IPS-18c (cell line): Measurements from ENCODE around the gene SLC38A8.

Source experiments
- H3K4me3 ChIP-seq: 2 replicates; pipeline ENCODE4 v1.7.0; 2013; ENCODE audit warnings: low read depth, mild to moderate bottlenecking, low read length, moderate library complexity; ENCODE audit not compliant: insufficient read depth
- H3K9me3 ChIP-seq: one replicate; pipeline ENCODE4 v1.6.1; 2013; ENCODE audit warnings: mild to moderate bottlenecking, low read length, moderate library complexity; ENCODE audit not compliant: control insufficient read depth, insufficient read depth

SLC38A8 gene

DNA sequence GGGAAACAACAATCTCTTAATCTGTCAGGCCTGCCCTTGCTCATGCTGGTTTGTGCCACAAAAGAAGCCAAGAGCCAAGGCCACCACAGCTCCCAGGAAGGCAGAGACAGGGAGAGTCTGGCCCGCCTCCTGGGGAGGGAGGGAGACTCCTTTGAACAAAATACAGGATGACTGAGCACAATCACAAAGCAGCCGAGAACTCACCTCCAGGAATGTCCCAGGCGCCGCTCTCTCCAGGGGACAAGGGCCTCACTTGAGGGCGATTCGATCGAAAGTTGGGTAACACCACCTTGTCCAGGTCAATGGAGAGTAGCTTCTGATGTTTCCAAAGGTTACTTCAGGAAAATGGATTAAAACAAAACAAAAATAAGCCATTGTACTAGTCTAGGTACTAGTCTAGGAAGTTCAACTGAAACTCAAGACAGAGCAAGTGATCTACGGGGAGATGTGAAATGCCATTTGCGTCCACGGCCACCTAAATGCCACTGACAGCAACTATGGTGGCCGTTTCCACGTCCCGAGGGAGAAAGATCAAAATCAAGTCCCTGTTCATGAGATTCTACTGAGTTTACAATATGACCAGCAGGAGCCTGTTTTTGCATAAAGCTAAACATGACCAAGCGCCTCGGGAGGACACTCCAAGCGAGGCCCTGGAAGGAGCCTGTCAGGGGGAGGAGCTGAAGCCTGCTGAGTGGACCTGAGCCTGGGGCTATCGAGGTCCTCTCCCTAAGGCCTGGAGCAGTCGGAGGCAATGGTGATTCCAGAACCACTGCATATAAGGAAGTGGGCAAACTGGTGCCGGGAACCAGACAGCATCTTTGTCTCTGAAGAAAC, 13.4 kb upstream of the SLC38A8 start:
- no peaks in the 10 kb centered on the region for H3K9me3 ChIP-seq
- H3K4me3 ChIP-seq: no peak overlapping the region

DNA sequence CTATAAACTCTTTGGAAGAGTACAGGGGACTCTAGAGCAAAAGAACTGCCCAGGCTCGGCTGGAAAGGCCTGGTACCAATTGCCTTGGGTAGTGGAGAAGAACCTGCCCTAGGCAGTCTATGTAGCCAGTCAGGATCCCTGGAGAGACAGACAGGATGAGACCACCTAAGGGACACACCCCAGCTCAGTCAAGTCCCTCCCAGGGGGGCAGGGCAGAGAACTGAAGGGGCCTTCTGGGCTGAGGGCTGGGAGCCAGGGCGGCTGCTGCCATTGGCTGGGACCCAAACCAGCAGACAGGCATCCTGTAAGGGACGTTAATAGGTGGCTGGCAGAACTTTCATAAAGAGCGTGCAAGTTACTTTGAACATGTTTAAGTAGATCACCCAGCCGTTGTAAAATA, 12.8 kb upstream of the SLC38A8 start:
- Histone ChIP-seq H3K4me3 (no peak overlapping the region), H3K9me3 (no peaks in the 10 kb centered on the region)

DNA sequence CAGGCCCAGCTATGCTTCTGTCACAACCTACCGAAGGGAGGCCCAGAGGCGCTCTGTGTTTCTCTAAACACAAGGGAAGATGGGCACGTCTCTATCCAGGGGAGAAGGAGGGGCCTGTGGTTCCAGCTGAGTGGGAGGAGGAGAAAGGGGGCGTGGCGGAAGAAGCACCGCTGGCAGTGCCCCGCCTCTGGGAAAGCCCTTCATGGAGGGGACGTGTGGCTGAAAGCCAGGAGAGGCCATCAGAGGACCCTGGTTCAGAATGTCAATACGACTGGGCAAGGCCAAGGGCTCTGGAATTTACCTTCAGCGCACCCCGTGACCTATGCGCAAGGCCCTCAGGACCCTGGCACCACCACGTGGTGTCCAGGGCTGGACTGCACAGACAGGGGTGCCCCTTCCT, 12.3 kb upstream of the SLC38A8 start:
- no peaks in the 10 kb centered on the region for H3K9me3 ChIP-seq
- H3K4me3 ChIP-seq: no peak overlapping the region

DNA sequence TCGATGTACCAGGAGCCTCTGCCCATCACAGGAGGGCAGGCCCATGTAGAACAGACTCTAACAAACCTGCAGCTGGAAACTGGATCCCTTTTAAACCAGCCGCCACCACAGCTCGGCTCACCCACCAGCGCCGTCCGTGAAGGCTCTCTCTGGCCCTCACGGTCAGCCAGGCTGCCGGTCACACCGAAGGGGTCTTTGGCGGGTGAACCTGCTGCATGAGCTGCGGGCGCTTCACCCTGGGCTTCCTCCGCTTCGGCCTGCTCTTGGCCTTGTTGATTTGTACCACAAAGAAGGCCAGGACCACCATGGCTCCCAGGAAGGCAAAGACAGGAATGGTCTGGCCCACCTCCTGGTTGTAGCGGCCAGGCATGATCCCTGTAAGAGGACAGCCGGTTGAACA, 11.7 kb upstream of the SLC38A8 start:
- Histone ChIP-seq H3K4me3 (no peak overlapping the region), H3K9me3 (no peaks in the 10 kb centered on the region)

DNA sequence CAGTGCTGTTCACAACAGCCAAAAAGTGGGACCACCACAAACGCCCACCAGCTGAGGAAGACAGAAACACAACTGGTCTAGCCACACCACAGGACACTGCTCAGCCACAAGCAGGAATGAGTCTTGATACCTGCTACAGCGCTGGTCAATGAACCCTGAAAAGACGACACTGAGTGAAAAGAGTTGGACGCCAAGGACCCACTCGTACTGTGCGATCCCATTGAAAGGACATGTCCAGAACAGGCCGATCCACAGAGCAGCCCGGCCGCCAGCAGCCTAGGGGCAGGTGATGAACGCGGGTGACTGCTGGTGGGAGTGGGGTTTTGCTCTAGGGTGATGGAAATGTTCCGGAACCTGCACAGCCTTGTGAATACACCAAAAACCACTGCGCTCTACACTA, 10.6 kb upstream of the SLC38A8 start:
- no peak overlapping the region for H3K4me3 ChIP-seq

DNA sequence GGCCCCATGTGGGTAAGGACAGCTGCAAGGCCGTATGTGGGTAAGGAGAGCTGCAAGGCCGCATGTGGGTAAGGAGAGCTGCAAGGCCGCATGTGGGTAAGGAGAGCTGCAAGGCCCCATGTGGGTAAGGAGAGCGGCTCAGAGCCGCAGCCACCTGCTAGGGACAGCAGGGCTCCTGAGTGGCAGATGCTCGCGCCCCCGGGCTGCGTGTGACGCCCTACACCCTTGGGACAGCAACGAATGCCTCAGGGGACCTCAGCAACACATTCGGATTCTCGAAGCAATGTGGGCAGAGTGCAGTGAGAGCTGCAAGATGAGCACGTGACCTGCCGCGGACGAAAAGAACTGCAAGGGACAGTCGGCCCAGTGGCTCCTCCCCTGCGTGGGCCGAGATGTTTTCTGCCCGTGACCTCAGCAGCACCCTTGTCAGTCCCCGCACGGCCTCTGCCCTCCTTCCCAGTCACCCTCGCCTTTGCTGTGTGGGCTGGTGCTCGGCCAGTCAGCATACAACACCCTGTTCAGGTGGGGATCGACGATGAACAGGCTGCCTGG, 9.6 kb upstream of the SLC38A8 start:
- no peak overlapping the region for H3K4me3 ChIP-seq

More for the DNA sequence above, 10.6 kb upstream of the SLC38A8 start:
- H3K9me3 ChIP-seq: no peaks in the 10 kb centered on the region

DNA sequence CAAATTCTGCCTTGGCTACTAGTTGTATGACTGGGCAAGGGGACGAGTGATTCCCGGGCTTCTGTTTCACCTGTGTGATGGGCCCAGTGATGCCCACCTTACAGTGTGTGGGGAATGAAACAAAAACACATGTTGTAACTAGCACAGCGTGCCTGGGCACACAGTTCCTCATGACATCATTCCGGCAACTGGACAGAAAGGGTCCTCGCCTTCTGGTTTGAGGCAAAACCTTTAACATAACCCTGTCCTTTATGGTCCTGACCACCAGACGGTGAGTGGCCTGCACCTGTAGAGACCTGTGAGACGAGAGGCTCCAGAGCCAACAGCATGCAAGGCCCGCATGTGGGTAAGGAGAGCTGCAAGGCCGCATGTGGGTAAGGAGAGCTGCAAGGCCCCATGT, 7.7 kb upstream of the SLC38A8 start:
- Histone ChIP-seq H3K9me3 (no peaks in the 10 kb centered on the region), H3K4me3 (no peak overlapping the region)

More for the DNA sequence above, 9.6 kb upstream of the SLC38A8 start:
- H3K9me3 ChIP-seq: no peaks in the 10 kb centered on the region

DNA sequence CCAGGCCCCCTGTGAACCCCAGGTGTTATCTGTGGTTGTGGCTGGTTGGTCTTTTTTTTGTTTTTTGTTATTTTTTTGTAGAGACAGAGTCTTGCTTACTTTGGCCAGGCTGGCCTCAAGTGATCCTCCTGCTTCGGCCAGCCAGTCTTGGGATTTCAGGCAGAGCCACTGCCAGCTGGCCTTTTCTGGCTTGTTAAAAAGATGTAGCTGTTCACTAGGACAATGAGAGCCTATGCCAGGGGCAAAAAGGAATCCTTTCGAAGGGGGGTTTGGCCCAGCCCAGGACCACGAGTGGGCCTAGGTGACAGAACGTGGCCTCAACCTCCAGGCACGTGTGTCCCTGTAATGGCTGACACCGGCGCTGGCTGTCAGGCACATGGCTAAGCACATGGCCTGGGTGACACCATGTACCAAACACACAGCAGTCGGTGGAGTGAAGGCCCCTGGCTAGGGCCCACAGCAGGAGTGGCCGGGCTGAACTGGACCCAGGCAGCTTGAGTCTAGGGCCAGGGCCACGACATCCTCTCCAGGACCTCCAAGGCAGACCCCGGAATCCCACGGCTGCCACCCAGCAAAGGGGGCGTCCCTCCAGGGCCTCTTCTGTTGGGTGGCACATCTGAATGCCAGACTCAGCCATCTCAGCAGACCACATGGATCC, 6.9 kb upstream of the SLC38A8 start:
- no peaks in the 10 kb centered on the region for H3K9me3 ChIP-seq
- no peak overlapping the region for H3K4me3 ChIP-seq

DNA sequence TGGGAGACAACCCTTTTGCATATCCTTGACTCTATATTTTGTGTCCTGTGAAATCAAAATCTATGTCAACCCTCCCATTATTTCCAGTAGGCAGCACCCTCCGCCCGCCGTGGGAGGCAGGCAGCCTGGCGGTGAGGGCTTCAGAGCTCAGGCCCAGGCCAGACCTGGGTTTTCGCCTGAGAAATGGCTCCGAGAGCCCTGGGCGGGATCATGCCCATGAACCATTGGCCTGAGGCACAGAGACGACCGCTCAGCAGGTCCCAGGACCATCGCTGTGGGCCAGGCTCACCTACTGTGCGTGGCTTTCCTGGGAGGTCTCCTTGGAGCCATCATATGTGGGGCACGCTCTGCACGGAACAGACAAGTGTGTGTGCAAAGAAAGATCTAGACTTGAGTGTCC, 6.3 kb upstream of the SLC38A8 start:
- Histone ChIP-seq H3K4me3 (no peak overlapping the region), H3K9me3 (no peaks in the 10 kb centered on the region)

DNA sequence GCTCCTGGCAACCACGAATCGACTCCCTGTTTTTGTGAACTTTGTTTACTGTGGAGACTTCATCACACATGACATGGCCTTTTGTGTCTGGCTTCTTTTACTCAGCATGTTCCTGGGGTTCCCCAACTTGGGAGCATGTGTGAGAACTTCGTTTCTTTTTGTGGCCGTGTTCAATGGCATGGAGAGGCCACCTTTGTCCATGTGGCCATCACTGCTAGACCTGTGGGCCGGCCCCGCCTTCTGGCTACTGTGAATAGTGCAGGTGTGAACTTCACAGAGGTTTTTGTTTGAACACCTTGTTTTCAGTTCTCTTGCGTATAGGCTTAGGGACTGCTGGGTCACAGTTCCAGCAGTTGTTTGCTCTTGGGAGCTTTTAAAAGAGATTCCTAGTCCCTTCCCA, 5.7 kb upstream of the SLC38A8 start:
- Histone ChIP-seq H3K9me3 (no peaks in the 10 kb centered on the region), H3K4me3 (no peak overlapping the region)

DNA sequence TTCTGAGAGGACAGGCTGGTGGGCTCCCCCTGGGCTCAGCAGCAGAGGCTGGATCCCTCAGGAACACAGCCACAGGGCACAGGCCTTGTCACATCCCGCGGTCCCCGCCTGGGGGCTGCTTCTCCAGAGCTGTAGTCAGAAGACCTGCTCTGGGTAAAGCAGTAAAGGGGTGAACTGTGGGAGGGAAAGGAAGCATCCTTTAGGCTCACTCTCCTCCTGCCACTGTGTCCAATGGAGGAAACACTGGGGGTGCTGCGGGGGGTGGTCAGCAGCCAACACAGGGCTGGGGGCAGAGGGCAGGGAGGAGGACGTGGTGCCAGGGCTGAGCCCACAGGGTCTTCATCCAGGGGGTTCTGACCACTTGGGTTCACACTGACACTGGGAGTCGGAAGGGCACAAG, 5.0 kb upstream of the SLC38A8 start:
- no peak overlapping the region for H3K4me3 ChIP-seq
- no peaks in the 10 kb centered on the region for H3K9me3 ChIP-seq

DNA sequence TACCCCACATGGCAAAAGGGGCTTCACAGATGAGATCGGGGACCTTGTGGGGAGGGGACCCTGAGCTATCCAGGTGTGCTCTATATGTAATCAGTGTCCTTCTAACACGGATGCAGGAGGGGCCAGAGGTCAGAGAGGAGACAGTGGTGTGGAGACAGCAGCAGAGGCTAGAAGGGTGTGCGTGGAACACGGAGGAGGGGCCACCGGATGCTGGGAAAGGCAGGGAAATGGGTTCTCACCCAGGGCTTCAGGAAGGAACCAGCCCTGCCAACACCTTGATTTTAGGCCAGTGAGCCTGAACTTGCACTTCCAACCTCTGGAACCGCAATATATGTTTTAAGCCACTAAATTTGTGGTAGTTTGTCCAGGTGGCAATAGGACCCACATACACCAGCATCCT, 4.6 kb upstream of the SLC38A8 start:
- H3K4me3 ChIP-seq: no peak overlapping the region

DNA sequence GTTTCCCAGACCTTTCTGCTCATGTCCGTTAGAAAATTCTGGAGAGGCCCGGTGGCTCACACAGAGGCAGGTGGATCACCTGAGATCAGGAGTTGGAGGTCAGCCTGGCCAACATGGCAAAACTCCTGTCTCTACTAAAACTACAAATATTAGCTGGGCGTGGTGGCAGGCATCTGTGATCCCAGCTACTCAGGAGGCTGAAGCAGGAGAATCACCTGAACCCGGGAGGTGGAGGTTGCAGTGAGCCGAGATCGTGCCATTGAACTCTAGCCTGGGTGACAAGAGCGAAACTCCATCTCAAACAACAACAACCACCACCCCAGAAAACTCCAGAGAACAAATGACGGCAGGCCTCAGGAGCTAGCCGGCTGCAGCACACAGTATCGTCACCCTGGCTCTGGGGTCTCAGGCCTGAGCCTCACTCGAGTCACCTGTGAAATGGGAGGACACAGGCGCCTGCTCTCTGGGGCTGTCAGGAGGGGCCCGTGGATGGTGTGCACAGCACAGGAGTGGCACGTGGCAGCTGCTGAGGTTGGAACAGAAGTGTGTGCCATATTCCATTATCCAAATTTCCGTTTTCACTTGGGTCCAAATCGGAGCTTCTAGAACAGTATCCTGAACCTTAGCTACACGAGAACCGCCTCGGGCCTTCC, 3.3 kb upstream of the SLC38A8 start:
- Histone ChIP-seq H3K9me3 (no peaks in the 10 kb centered on the region), H3K4me3 (no peak overlapping the region)

More for the DNA sequence above, 4.6 kb upstream of the SLC38A8 start:
- H3K9me3 ChIP-seq: no peaks in the 10 kb centered on the region

DNA sequence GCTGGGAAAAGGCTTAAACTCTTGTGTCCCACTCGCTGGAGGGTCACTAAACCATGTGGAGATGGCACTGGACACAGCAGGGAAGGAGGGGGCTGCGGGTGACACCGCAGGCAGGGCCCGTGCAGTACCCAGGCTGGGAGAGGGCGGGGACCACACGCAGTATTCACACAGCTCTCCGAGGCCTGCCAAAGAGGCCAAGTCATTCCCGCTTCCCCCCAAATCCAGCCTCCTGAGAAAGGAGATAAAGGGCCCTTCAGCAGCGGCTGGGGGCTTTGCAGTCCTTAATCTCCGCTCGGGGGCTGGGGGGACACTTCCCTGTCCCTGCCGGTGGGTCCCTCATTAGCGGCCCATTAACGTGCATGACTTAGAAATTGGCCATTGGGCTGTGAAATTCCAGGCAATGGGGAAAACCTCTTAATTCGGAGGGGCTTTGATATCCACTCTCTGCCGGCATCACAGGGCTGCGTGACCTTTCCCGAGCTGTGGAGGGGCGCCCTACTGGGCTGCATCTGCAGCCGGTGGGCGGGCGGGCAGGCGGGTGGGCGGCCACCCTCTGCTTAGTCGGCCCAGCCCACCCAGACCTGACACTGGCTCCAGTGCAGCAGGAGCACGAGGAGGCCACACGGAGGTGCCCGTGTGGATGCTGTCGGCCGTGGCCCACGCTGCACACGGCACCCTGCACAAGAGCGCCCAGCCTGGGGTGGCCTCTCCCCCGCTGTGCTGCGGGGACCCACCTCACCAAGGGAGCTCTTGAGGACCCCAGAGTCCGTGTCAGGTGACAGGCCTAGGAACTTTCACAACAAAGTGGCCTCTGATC, 2.6 kb upstream of the SLC38A8 start:
- Histone ChIP-seq H3K4me3 (no peak overlapping the region), H3K9me3 (no peaks in the 10 kb centered on the region)

DNA sequence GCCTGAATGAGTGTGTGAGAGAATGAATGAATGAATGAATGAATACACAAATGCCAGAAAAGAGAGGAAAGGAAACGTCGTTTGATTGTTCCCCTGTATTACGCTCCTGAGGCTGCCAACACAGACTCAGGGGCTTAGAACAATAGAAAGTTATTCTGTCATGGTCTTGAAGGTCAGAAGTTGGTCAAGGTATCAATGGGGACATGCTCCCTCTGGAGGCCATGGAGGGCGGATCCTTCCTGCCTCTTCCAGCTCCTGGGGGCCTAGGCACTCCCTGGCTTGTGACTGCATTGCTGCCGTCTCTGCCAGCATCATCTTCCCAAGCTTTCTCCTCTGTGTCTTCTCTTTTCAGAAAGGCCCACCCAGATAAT, 1.5 kb upstream of the SLC38A8 start:
- no peak overlapping the region for H3K4me3 ChIP-seq

DNA sequence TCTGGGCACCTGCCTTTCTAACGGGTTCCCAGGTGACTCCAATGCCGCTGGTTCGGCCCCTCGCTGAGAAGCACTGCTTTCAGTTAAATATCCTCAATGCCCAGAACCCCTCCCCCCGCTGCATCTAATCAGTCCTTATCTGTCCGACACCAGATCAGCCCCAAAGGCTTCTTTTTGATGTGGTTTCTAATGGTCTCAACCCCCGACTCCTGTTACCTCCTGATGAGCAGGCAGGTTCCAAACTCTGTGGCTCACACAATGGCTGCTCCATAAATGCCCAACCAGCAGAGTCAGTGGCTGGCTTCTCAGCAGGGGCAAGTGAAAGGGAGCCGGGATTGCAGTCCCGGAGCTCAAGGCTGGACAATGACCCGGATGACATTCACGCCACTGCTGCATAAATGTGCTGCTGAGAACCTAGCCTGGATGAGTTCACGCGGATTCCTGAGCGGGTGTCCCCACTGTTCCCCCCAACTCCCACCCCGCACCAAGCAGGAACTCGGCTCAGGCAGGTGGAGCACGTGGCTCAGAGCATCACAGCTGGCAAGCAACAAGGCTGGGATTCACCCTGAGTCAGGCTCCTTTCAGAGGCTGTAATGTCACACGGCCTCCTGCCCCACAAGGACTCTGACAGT, 1.0 kb upstream of the SLC38A8 start:
- H3K4me3 ChIP-seq: peak overlapping the region; percentile 11; the same call in 1 of the 2 replicates

More for the DNA sequence above, 1.5 kb upstream of the SLC38A8 start:
- H3K9me3 ChIP-seq: no peaks in the 10 kb centered on the region

More for the DNA sequence above, 1.0 kb upstream of the SLC38A8 start:
- no peaks in the 10 kb centered on the region for H3K9me3 ChIP-seq
